Right lobe of liver (tissue), 6 donors: ENCODE data around the gene FBXO38. TPM values are rescaled to one million over a fixed set of nuclear protein-coding genes. Genes with fewer than 3 reads are reported as not detected.

Source experiments
- ATAC-seq, 4 donors: fragments of 200-7000 bp; cut with Tn5 transposase; one replicate each; pipeline ENCODE4 v1.9.1; 2020; ENCODE audit warnings: mild to moderate bottlenecking in 4 of 4, moderate library complexity in 4 of 4
- DNase-seq, 3 donors: peaks; one replicate each; pipeline ENCODE4 v3.0.0-alpha.2; 2020
- H3K27ac ChIP-seq, 3 donors: fragments of 200-600 bp; one replicate each; pipeline ENCODE4 v1.8.0; 2022
- H3K27me3 ChIP-seq, 2 donors: fragments of 200-600 bp; one replicate each; pipeline ENCODE4 v1.8.0; 2022
- H3K36me3 ChIP-seq, 4 donors: fragments of 200-600 bp; sonication (generic) in 1 of 4; one replicate each; pipeline versions ENCODE4 v1.5.1 to v1.8.0; 2017 to 2022; ENCODE audit warnings: control low read depth in 1 of 4
- H3K4me1 ChIP-seq, 4 donors: fragments of 200-600 bp; sonication (generic) in 1 of 4; one replicate each; pipeline versions ENCODE4 v1.5.1 to v1.8.0; 2017 to 2022; ENCODE audit warnings: control low read depth in 1 of 4
- H3K4me3 ChIP-seq, 3 donors: fragments of 200-600 bp; one replicate each; pipeline ENCODE4 v1.8.0; 2022
- H3K9me3 ChIP-seq, 4 donors: fragments of 200-600 bp; sonication (generic) in 1 of 4; one replicate each; pipeline versions ENCODE4 v1.5.1 to v1.8.0; 2017 to 2022; ENCODE audit warnings: control low read depth in 1 of 4
- CTCF ChIP-seq, 4 donors: fragments of 200-600 bp in 3 of 4; fragments of 450-650 bp in 1 of 4; IDR thresholded peaks; one replicate each; pipeline versions ENCODE4 v1.5.1 to v1.8.0; 2016 to 2022; ENCODE audit warnings: antibody characterized with exemption in 4 of 4, mild to moderate bottlenecking in 2 of 4
- POLR2A ChIP-seq: fragments of 450-650 bp; IDR thresholded peaks from one replicate; pipeline ENCODE4 v1.6.1; 2017; ENCODE audit warnings: antibody characterized with exemption, mild to moderate bottlenecking
- WGBS: methylation state at CpG from one replicate; pipeline ENCODE4 v1.1.6; 2018; ENCODE audit warnings: low coverage, low lambda C conversion rate; ENCODE audit not compliant: insufficient coverage; ENCODE audit errors: missing lambda C conversion rate; 5-methylcytosine and 5-hydroxymethylcytosine counted together
- intact Hi-C, 2 donors: fragments of 100-400 bp; cut with DNase I; formaldehyde crosslinking; loops; one replicate each; pipeline versions ENCODE4 v1.11.2 to v1.14.1; 2022
- total RNA-seq, 6 experiments: library from RNA; depleted of rRNA in 2 of 6; stranded (reverse); fragments of >200 nt in 2 of 6; fragmentation: NEBNext Ultra II Directional in 3 of 6; extraction: Animal tissue kit (Norgen Biotek cat#: 25700) in 3 of 6; gene quantifications; one replicate each; pipeline versions ENCODE4 v1.1.0 to v1.2.4, GENCODE V29; 2016 to 2023
- donor health status: DM: no; HTN: yes; CAD: no.
- donor health status: DM: no; HTN: no; CAD: no.
- donor health status: DM: no; HTN: no; CAD: no.
- donor health status: DM: no; HTN: yes; CAD: no.
- donor health status: DM: no; HTN: yes; CAD: no.

Gene FBXO38
- total RNA-seq, 6 experiments from 2014 or later, result 21.1 to 34.9 (median 23.6) TPM

- no peaks in the 10 kb centered on the region for H3K9me3 ChIP-seq
- H3K4me3 ChIP-seq, result peak overlapping the region; percentile 1 to 30 (median 28)
- peaks cover 0 to 13% (median 4%) of the 10 kb centered on the region in 4 donors for H3K36me3 ChIP-seq
- peaks cover 0 to 45% (median 13%) of the 10 kb centered on the region in 4 donors for H3K4me1 ChIP-seq
- TF ChIP-seq CTCF (IDR thresholded peaks at IDR 0.05), result no peak
- no peak for TF ChIP-seq POLR2A
- intact Hi-C loops, result no loop called here
- peak overlapping the region; percentile 2 to 85 (median 76) for H3K27ac ChIP-seq
- no peak for DNase-seq
- WGBS, result 25% methylated on average over 3 of the region's 3 CpGs
- ATAC-seq, result peak; percentile 81 to 90 (median 86)
- H3K27me3 ChIP-seq, result no peaks in the 10 kb centered on the region
Measured at GRCh38 chr5:148394587-148395019, 10.8 kb downstream of the FBXO38 start.

GRCh38 chr5:148395031-148395430 is 11.3 kb downstream of the FBXO38 start:
- DNase-seq (no peak), ATAC-seq (peak; percentile 58 to 81 (median 74))
- TF ChIP-seq POLR2A, result no peak
- TF ChIP-seq CTCF (IDR thresholded peaks at IDR 0.05), result no peak
- H3K27me3 ChIP-seq, result no peaks in the 10 kb centered on the region
- intact Hi-C loops, result no loop called here
- peak overlapping the region; percentile 1 to 30 (median 28) for H3K4me3 ChIP-seq
- H3K4me1 ChIP-seq, result peaks cover 0 to 45% (median 13%) of the 10 kb centered on the region in 4 donors
- H3K27ac ChIP-seq, result peak overlapping the region; percentile 2 to 85 (median 76)
- WGBS, result 39% methylated on average over 2 of the region's 2 CpGs
- H3K9me3 ChIP-seq, result no peaks in the 10 kb centered on the region
- peaks cover 0 to 17% (median 6%) of the 10 kb centered on the region in 4 donors for H3K36me3 ChIP-seq

GRCh38 chr5:148397968-148398595 is 14.3 kb downstream of the FBXO38 start:
- ATAC-seq (peak; percentile 26 to 57 (median 50)), DNase-seq (no peak)
- Histone ChIP-seq H3K36me3 (peaks cover 0 to 33% (median 7%) of the 10 kb centered on the region in 4 donors), H3K9me3 (no peaks in the 10 kb centered on the region), H3K4me3 (no peak overlapping the region), H3K27ac (peak overlapping the region in 1 of 3 donors; percentile 5), H3K27me3 (no peaks in the 10 kb centered on the region), H3K4me1 (peaks cover 0 to 45% (median 13%) of the 10 kb centered on the region in 4 donors)
- intact Hi-C loops, result no loop called here
- WGBS, result 36% methylated on average over 3 of the region's 3 CpGs
- no peak for TF ChIP-seq POLR2A
- TF ChIP-seq CTCF (IDR thresholded peaks at IDR 0.05), result no peak

- TF ChIP-seq CTCF (IDR thresholded peaks at IDR 0.05) (peak in 1 of 4 donors; percentile 6), POLR2A (no peak)
- H3K36me3 ChIP-seq, result peaks cover 0 to 36% (median 10%) of the 10 kb centered on the region in 4 donors
- H3K4me3 ChIP-seq, result no peak overlapping the region
- H3K27me3 ChIP-seq, result no peaks in the 10 kb centered on the region
- intact Hi-C loops, result no loop called here
- peaks cover 0 to 40% (median 13%) of the 10 kb centered on the region in 4 donors for H3K4me1 ChIP-seq
- no peak overlapping the region for H3K27ac ChIP-seq
- DNase-seq (no peak), ATAC-seq (no peak)
- 74% methylated on average over 5 of the region's 5 CpGs for WGBS
- H3K9me3 ChIP-seq, result no peaks in the 10 kb centered on the region
Measured at GRCh38 chr5:148398698-148399121, 15.0 kb downstream of the FBXO38 start.
